ACHN (cell line): ENCODE results near the gene GNB1L.

Source experiments
- DNase-seq: peaks from one replicate; pipeline ENCODE4 v3.0.0-alpha.2; 2015
- in situ Hi-C: cut with HindIII; loops from 2 replicates; pipeline ENCODE4 v1.10.0; 2017; ENCODE audit warnings: low sequenced_read_pairs, low pct_ligation_motif_present, low pct_unique_long_range_greater_than_20kb

GNB1L gene

DNA sequence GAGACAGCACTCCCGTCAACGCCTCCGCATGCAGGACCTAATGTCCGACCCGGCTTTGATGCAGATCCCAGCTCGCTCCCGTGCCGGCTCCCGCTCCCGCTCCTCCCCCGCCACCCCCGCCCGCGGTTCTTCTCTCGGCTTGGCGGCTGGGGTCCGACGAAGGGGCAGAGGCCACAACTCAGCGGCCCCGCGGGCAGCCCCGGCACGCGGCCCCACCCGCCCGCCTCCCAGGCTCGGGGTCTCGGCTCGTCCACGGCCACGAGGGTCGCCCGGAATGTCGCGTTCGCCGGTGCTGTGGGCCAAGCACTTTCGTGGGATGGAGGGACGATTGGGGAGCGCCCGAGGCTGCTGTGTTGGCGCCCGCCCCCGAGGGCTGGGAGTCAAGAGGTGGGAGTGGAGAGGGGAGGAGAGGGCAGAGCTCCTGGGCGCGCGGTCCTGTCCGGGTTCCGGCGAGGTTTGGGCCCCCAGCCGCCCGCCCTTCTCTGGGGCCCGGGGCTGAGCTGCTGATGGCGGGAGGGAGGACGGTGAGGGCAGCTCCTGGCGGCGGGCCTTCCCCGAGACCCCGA, 99.4 kb downstream of the GNB1L start:
- in situ Hi-C loops, result no loop called here
- no peak for DNase-seq

DNA sequence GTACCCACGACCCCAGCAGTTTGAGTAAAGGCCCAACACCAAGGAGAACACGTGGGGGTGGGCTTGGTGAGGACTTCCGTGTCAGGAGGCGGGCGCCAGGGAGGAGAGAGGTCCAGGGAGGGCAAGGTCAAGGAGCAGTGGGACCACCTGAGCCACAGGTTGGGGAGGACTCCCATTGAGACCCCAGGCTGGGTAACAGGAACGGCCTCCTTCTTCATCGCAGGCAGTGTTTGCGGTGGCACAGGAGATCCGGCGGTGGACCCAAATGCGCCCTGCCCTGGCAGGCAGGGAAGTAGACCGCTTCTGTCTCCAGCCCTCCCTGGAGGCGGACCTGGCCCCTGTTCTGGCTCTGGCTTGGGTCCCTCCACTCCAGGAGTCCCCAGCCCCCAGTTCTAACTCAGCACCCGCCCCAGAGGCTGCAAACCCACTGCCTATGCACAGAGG, 100.0 kb downstream of the GNB1L start:
- no peak for DNase-seq
- in situ Hi-C loops, result no loop called here

DNA sequence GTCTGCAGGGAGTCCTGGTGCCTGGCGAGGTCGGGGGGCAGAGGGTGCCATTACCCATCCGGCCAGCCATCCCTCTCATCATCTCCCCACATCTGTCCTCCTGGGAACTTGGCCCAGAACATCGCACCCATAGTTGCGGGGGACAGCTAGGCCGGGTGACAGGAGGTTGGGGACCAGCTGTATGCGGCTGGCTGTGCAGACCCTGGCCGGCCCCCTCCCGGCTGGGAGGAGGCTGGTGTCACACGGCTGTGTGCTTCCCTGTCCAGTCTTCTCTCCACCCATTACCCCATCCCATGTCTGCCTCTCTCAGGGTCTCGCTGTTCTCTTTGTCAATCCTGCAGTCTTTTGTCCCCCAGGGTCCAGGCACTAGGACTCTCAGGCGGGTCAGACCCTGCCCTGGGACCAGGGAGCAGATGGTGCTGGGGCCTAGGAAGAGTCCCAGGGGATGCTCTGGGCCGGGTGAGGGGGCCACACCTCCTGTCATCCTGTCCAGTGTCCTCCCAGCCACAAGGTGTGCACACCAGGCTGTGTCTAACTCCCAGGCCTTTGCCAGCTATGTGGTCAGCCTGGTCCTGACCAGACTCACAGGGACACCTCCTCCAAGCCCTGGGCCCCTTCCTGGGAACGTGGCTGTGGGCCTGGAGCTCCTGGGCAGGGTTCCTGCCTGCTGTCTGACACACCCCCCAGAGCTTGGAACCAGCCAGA, 100.5 kb downstream of the GNB1L start:
- in situ Hi-C loops, result no loop called here
- no peak for DNase-seq

DNA sequence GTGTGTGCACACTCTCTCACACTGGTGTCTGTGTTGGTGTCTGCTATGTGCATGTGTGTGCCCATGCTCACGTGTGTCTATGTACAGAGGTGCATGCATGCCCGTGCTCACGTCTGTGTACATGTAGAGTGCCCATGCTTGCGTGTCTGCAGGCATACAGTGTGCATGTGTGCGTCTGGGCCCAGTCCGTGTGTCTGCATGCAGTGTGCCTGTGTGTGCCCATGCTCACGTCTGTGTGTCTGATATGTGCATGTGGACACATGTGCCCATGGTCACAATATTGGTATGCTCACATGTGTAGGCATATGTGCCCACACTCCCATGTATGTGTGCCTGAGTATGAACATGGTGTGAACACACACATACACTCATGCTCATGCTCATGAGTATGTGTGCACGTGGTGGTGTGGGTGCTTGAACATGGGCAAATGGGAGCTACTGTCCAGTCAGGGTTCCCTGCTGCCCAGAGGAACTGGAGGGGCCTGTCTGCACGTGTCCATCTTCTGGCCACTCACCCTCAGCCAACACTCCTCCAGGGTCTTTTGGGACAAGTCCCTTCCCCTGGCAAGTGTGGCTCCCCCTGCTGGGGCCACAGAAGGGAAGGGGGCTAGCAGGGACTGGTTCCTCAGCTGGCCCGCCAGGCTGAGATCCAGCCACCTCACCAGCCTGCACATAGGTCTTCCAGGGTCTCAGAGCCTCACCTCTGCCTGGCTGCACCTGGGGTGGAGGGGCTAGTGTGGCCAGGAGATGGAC, 101.4 kb downstream of the GNB1L start:
- DNase-seq, result no peak
- in situ Hi-C loops, result no loop called here

DNA sequence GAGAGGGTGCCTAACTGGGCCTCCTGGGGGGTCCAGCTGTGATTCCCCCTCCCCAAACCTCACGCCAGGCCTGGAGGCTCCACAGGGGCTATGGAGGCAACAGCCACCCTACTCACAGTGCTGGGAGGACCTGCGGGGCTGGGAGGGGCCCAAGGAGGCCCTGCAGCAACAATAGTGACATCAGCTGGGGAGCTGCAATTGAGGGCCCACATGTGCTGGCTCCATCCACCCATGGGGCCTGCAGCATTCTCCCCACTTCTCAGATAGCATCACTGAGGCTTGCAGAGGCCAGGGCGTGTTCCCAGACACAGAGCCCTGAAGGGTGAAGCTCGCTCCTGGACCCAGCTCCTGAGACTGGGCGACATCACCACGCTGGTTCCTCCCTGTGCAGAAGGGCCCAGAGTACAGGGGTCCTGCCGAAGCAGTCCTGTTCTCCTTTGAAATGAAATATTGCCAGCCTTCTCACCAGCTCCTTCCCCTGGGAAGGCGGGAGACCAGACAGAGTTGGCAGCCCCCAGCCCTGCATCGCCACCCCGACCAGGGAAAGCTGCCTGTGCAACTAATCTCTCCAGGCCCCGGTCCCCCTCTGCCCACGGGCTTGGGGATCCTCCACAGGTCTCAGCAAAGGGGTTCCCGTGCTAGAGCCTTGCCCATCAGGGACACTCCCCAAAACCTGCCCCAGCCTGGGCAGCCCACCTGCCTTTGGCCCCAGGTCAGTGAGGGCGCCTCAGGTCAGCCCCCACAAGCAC, 103.0 kb downstream of the GNB1L start:
- DNase-seq, result no peak
- in situ Hi-C loops, result no loop called here

DNA sequence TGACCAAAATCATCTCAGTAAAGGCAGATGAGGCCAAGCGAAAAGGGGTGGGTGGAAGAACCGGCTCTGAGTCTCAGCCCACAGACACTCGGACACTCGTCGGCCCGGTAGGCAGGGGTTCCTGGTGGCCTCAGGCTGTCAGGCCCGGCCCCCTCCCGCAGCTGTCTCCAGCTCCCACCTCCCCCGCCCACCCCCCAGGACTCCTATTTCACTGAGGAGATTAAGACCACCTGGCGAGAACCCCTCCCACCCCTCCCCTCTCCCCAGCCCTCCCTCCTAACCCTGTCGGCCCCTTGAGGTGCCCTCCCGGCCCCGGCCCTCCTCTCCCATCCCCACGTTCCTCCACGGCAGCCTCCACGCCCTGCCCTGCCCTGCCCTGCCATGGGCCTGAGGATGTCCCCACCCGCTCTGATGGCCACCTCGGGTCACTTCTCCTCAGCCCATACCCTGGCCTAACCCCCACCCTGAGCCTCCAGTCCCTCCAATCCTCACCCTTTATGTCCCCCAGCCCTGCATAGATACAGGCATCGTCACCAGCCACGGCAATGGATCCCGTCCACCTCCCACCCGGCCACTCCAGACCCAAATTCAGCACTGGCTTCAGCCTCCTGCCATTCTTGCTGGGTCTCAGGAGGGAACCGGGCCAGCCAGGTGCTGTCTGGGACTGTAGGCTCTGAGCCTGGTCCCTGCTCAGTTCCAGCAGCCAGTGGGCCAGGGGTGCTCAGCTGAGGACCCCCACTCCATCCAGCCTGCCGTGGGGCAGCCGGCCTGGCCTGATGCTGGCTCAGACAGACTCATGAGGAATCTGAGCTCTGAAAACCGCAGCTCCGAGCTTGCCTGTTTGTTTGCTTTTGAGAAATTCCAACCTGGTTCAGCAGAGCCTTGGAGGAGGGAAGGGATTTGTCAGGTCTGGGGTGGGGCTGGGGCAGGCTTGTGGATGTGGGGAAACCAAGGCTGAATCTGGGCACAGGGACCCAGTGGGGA, 103.9 kb downstream of the GNB1L start:
- peak; percentile 30 for DNase-seq
- in situ Hi-C loops, result no loop called here

DNA sequence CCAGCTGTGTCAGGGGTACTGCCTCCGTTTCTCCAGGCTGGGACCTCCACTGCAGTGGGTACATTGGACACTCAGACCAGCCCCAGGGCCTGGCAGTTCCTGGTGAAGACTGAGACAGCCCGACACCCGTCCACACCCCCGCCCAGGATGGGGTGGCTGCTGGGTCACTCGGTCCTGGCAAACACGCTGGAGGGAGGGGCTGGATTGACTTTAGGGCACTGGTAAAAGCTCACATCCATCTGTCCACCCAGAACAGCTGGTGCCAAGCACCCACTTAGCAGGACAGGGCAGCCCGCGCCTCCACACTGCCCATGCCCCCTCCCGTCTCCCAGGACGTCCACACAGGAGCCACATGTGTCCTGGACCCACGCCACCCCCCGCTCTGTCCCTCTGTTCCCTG, 104.8 kb downstream of the GNB1L start:
- in situ Hi-C loops, result no loop called here
- no peak for DNase-seq

DNA sequence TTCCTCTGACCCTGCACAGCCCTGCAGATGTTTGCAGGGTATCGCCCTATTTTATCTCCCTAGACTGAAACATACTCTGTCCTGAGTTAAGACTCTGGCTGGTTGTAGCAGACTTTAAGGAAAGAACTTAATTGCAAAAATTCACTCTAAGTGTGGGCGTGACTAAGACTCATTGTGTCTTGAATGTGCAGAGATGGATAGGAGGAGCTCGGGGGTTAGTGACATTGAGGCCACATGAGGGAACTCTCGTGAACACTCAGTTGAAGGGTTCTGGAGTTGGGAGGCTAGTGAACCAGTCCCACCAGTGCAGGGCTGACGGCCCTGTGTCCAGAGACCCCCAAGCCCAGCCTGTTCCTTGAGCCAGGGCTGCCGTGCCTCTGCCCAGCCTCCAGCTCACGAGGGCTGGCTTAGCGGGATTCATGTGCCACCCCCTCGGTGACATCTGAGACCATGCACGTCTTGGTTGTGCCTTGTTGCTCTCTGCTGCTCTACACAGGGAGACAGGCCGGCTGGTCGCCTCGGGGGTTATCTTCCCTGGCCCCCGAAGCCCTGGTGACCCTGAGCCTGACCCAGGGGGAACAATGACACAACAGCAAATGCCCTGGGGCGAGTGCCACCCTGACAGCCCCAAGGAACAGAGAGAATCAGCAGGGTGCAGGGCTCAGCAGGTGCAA, 105.5 kb downstream of the GNB1L start:
- in situ Hi-C loops, result no loop called here
- no peak for DNase-seq

DNA sequence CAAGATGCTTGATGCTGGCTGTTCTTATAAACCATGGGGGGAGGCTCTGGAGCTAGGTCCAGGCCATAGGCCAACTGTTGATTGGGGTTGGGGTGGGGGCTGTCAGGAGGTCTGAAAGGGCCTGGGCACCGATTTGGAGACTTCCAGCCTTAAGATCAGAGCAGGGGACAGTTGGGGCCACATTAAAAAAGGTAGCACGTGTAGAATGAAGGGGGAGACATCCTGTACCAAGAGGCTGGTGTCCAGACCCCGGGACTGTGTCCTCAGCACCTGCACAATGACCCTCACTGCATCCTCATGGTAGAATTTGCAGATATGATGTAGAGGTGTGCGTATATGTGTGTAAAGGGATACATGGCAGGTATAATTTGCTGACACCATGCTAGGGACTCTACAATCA, 106.5 kb downstream of the GNB1L start:
- in situ Hi-C loops, result no loop called here
- no peak for DNase-seq

DNA sequence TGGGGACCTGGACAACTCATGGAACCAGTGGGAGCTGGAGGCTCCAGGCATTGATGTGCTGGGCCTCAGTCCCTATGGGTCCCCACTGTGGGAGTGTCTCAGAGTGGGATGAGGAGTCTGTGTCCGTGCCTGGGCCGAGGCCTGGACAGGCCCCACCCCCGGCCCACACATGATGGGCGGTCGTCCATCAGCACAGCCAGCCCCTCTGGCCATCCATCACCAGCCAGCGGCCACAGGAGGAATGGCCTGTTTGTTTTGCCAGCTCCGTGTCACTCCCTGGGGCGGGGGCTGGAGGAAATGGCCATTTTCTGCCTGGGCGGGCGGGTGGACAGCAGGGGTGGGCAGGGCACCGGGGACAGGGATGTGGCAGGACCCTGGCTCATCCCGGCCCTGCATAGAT, 107.1 kb downstream of the GNB1L start:
- in situ Hi-C loops, result no loop called here
- DNase-seq, result no peak

DNA sequence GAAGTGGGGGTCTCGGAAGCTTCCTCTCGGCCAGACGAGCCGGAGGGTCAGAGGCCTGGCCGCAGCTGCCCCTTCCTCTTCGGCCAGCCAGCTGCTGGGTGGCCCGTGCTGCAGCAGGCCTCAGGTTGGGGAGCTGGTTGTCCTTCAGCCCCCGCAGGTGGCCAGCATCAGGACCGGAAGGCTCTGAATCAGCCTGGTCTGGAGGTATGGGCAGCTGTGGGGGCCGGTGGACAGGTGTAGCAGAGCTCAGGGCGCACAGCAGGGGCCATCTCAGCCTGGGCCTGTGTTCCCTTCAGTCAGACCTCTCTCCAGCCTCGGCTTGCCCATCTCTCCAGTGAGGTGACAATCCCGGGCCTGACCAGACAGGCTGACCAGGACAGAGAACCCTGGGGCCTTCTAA, 107.9 kb downstream of the GNB1L start:
- in situ Hi-C loops, result no loop called here
- no peak for DNase-seq

DNA sequence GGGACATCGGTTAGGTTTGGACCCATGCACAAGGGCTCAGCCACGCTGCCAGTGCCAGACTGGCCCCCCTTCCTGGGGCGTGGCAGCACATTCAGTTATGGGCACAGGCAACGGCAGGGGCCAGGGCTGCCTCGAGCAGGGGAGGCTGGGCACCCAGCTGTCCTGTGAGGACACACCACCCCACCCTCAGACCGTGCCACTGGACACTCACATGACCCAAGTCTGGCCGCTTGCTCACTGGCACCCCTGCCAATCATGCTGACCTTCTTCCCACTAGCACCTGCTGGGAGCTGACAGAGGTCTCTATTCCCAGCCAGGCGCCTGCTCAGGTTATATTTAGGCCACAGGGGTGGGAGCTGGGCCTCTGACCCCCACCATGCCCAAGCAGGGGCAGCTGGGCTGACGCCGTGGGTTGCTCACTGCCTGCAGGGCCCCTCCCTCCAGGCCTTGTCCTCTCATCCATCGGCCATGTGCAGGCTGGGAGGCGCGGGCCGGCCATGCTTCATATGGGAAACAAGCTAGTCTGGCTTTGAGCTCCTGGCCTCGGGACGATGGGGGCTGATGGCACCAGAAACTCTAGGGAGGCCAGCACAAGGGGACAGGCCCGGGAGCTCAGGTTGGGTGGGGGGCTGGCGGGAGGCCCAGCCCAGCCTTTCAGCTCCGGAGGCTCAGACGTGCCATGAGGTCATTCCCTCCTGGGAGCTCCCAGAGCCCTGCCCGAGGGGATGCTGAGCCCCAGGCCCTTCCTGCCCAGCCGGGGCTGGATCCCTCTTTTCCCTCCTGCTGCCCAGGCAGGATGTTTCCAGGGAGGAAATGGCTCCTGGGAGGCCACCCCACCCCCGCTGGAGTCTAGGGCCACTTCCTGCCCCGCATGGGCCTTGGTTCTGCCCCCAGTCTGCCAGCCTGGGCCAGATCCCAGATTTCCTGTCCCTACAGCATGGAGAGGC, 109.2 kb downstream of the GNB1L start:
- in situ Hi-C loops, result no loop called here
- DNase-seq, result no peak

DNA sequence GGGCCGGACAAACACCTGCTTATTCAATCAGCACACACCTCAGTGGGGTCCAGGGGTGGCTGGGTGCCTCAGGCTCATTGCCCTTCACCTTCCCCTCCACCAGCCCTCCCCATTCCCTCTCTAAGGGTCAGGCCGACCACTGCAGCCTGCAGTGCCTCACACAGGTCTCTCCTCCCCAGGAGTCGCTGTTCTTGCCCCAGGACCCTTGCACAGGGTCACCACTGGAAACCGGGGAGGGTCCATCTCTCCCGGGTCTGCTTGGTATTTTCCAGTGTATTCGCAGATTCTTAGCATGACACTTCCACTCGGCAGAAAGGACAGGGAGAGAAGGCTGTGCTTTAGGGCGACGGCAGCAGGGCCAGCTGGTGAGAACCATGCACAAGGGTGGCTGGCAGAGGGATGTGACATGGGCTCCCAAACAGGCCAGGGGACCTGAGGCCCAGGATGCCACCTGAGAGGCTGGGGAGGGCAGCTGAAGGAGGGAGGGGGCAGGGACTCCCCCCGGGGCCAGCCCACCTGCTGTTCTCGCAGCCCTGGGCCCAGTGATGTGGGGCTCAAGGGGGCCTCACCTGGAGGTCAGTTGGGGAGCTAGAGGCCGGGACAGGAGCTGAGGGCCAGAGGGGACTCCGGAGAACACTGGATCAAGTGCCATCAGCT, 110.2 kb downstream of the GNB1L start:
- DNase-seq, result no peak
- in situ Hi-C loops, result no loop called here

DNA sequence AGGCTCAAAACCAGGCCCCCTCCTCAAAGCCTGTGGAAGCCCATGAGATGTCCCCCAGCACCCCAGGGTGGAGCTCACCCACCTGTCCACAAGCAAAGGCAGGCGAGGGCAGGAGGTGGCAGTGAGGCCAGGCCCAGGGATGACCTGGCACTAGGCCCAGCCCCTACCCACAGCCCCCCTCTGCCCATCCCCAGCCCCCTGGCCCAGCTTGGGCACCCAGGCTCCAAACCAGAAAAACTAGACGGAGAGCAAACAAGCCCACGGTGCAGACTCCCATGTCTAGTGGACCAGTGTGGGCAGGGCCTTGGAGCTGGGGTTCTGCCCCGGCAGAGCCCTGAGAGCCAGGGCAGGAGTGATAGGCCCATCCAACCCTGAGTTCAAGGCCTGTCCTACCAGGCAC, 111.0 kb downstream of the GNB1L start:
- no peak for DNase-seq
- in situ Hi-C loops, result no loop called here

DNA sequence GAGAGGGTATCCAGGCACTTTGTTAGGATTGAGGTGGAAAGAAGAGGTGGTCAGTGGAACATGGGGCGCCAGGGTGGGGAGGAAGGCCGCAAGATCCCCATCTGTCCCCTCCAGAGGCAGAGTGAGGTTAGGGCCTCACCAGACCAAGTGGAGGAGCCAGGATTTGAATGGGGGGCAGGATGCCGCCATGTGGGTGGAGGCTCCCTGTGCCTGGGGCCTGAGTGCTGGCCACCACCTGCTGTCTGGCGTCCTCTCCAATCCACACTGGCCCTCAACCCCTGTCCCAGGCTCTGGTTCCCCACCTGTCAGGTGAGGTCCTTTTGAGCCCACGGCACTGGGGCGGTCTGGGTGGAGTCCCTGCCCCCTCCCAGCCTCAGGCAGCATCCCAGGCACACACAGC, 111.6 kb downstream of the GNB1L start:
- DNase-seq, result no peak
- in situ Hi-C loops, result no loop called here
